ENCODE measurements around the gene FAM117B.
"Not testable (repeated sequence)": the region's sequence is repeated elsewhere in the genome, so short reads cannot be mapped to it uniquely, and the experiment has no call there.

FAM117B gene

DNA sequence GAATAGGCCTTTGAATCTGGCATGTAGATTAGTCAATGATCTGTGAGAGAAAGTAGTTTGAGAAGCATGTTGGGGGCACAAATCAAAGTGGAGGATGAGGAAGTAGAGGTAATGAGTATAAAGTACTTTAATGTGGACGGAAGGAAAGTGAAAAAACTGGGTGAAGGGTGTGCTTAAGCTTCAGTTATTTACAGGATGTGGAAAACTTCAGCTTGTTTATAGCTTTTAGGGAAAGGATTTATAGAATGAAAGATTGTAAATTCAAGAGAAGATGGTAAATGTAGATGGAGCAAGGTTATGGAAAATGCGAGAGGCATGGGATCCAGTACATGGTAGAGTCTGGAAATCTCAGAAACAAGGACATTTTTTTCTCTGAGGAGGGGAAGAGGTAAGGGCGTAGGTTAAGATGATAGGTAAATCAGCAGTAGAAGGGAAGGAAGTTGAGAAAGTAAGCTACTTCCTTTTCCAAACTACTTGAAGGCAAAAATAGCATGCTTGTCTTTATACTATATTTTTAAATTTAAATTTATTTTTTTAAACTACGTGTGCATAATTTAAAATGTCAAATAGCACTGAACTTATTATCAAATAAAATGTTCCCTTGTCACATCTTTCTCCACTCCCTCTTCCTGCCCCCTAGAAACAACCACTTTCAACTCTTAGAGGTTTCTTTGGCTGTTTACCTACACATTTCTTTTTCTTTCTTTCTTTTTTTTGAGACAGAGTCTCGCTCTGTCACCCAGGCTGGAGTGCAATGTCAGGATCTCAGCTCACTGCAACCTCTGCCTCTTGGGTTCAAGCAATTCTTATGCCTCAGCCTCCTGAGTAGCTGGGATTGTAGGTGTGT lies 8.5 kb downstream of the FAM117B start:
- Histone ChIP-seq H3K9me3 (ENCODE audit: insufficient read depth, low read depth, low read length) (no peaks in the 10 kb centered on the region), H3K4me1 (ENCODE audit: insufficient read depth, low read length) (peaks cover 5% of the 10 kb centered on the region; the same call in 1 of the 2 replicates), H3K27ac (ENCODE audit: low read length) (no peak overlapping the region), H3K36me3 (ENCODE audit: insufficient read depth, low read depth, low read length) (no peaks in the 10 kb centered on the region), H3K27me3 (ENCODE audit: insufficient read depth, low read length) (no peaks in the 10 kb centered on the region), H3K9ac (ENCODE audit: low read depth, low read length) (no peak overlapping the region), H3K4me3 (ENCODE audit: low read length) (no peak overlapping the region)

DNA sequence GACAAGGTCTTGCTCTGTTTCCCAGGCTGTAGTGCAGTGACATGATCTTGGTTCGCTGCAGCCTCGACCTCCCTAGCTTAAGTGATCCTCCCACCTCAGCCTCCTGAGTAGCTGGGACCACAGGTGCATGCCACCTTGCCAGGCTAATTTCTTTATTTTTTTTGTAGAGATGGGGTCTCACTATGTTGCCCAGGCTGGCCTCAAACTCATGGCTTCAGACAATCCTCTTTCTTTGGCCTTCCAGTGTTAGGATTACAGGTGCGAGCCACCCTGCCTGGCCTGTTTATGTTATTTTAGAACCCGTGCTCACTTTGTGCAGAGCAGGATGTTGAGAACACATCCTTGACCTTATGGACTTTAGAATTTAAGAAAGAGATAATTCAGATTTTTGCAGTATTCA lies 17.4 kb downstream of the FAM117B start:
- Histone ChIP-seq H3K9me3 (ENCODE audit: insufficient read depth, low read depth, low read length) (no peaks in the 10 kb centered on the region), H3K4me3 (ENCODE audit: low read length) (no peak overlapping the region), H3K27me3 (ENCODE audit: insufficient read depth, low read length) (no peaks in the 10 kb centered on the region), H3K9ac (ENCODE audit: low read depth, low read length) (no peak overlapping the region), H3K36me3 (ENCODE audit: insufficient read depth, low read depth, low read length) (no peaks in the 10 kb centered on the region), H3K27ac (ENCODE audit: low read length) (no peak overlapping the region), H3K4me1 (ENCODE audit: insufficient read depth, low read length) (no peaks in the 10 kb centered on the region)

DNA sequence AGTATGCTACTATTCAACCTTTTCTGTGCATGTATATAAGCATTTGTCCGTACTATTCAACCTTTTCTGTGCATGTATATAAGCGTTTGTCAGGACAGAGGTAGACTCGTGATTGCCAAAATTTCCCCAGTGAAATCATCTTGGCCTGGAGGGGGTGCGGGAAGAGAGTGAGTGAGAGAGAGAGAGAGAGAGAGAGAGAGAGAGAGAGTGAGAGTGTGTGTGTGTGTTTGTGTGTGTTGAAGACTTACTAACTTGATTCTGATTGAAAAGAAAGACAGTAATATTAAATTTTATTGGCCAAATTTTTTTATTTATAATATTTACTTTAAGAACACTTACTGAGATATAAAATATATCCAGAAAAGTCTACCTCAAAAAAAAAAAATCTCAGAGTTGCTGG lies 19.1 kb downstream of the FAM117B start:
- Histone ChIP-seq H3K9me3 (ENCODE audit: insufficient read depth, low read depth, low read length) (no peaks in the 10 kb centered on the region), H3K9ac (ENCODE audit: low read depth, low read length) (no peak overlapping the region), H3K27me3 (ENCODE audit: insufficient read depth, low read length) (no peaks in the 10 kb centered on the region), H3K4me1 (ENCODE audit: insufficient read depth, low read length) (no peaks in the 10 kb centered on the region), H3K27ac (ENCODE audit: low read length) (no peak overlapping the region), H3K36me3 (ENCODE audit: insufficient read depth, low read depth, low read length) (no peaks in the 10 kb centered on the region), H3K4me3 (ENCODE audit: low read length) (no peak overlapping the region)

DNA sequence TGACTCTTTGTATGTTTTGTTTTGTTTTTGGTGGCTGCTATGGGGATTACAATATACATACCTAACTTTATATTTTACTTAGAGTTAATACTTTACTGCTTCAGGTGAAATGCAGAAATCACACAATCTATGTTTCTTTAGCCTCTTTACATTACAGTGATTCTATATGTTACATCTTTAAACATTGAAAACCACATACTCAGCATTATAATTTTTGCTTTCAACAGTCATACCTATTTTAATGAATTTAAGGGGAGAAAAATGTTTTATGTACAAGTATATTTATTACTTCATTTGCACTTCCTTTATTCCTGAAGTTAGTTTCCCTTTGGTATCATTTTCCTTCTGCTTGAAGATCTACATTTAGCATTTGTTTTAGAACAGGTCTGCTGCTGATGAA lies 23.1 kb downstream of the FAM117B start:
- H3K9ac ChIP-seq (ENCODE audit: low read depth, low read length), result no peak overlapping the region
- H3K9me3 ChIP-seq (ENCODE audit: insufficient read depth, low read depth, low read length), result no peaks in the 10 kb centered on the region
- H3K4me1 ChIP-seq (ENCODE audit: insufficient read depth, low read length), result no peaks in the 10 kb centered on the region
- H3K27ac ChIP-seq (ENCODE audit: low read length), result no peak overlapping the region
- no peak overlapping the region for H3K4me3 ChIP-seq (ENCODE audit: low read length)
- no peaks in the 10 kb centered on the region for H3K36me3 ChIP-seq (ENCODE audit: insufficient read depth, low read depth, low read length)
- H3K27me3 ChIP-seq (ENCODE audit: insufficient read depth, low read length), result no peaks in the 10 kb centered on the region

DNA sequence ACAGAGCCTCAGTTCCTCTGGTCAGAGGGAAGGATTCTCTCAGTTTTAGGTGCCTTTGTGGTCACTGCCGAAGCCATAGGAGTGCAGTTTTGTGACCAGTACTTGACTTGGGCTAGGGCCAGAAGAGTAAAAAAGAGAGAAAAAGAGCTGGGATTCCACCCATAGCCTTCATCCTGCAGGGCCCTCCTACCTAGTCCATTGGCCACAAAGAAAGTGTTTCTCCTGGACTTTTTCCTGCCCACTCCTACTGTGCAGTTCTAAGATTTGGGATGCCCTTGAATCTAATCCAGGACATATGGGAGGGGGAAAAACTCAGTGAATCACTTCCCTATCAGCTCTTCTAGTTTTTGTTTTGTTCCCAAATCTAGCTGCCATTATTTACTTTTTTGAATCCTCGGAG lies 26.0 kb downstream of the FAM117B start:
- Histone ChIP-seq H3K9ac (ENCODE audit: low read depth, low read length) (no peak overlapping the region), H3K9me3 (ENCODE audit: insufficient read depth, low read depth, low read length) (no peaks in the 10 kb centered on the region), H3K36me3 (ENCODE audit: insufficient read depth, low read depth, low read length) (no peaks in the 10 kb centered on the region), H3K27me3 (ENCODE audit: insufficient read depth, low read length) (no peaks in the 10 kb centered on the region), H3K27ac (ENCODE audit: low read length) (no peak overlapping the region), H3K4me1 (ENCODE audit: insufficient read depth, low read length) (no peaks in the 10 kb centered on the region), H3K4me3 (ENCODE audit: low read length) (no peak overlapping the region)

DNA sequence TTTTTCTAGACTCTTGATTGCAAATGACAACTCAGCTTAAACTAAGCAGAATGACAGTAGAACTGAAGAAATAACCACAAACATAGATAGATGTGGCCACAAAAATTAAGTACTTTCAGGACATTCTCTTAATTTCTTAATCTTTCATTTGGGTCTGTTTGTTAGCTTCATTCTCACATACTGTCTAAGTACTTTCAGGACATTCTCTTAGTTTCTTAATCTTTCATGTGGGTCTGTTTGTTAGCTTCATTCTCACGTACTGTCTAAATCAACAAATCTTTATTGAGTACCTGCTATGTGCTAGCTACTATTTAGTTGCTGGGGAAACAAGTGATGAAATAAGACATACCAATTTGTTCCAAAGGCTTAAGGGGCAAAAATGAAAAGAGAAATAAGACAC lies 35.1 kb downstream of the FAM117B start:
- Histone ChIP-seq H3K4me3 (ENCODE audit: low read length) (no peak overlapping the region), H3K27ac (ENCODE audit: low read length) (no peak overlapping the region), H3K36me3 (ENCODE audit: insufficient read depth, low read depth, low read length) (no peaks in the 10 kb centered on the region), H3K9ac (ENCODE audit: low read depth, low read length) (no peak overlapping the region), H3K4me1 (ENCODE audit: insufficient read depth, low read length) (no peaks in the 10 kb centered on the region), H3K9me3 (ENCODE audit: insufficient read depth, low read depth, low read length) (no peaks in the 10 kb centered on the region), H3K27me3 (ENCODE audit: insufficient read depth, low read length) (no peaks in the 10 kb centered on the region)

DNA sequence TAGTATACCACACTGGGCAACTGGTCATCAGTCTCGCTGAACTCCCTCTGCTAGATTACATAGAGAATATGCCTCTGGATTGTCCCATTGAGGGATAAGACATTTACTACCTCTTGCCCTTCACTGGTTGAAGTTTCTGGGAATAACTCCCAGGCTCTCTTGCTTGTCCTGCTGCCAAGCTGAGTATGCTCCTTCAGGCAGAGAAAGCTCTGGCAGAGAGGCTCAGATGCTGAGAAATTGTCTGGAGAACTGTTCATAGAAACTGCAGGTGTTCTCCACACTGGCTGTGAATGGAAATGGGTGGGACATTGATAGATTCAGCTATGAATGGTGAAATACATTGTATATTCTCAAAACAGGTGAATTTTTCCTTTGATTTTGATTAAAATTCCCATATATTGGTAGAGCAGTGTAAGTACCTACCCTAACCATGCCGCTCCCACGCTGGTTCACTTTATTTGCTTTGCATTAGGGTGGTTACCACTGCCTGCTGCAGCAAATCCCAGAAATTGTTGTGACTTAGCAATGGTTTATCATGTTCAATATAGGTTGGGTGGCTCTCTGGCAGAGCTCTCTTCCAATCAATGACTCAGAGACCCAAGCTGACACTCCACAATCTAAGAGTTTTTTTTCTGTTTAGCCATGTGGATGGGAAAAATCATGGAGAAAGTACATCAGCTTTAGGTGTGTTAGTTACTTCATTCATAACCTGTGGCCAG lies 36.7 kb downstream of the FAM117B start:
- Histone ChIP-seq H3K4me3 (ENCODE audit: low read length) (no peak overlapping the region), H3K27me3 (ENCODE audit: insufficient read depth, low read length) (no peaks in the 10 kb centered on the region), H3K9ac (ENCODE audit: low read depth, low read length) (no peak overlapping the region), H3K36me3 (ENCODE audit: insufficient read depth, low read depth, low read length) (no peaks in the 10 kb centered on the region), H3K9me3 (ENCODE audit: insufficient read depth, low read depth, low read length) (no peaks in the 10 kb centered on the region), H3K27ac (ENCODE audit: low read length) (no peak overlapping the region), H3K4me1 (ENCODE audit: insufficient read depth, low read length) (no peaks in the 10 kb centered on the region)

DNA sequence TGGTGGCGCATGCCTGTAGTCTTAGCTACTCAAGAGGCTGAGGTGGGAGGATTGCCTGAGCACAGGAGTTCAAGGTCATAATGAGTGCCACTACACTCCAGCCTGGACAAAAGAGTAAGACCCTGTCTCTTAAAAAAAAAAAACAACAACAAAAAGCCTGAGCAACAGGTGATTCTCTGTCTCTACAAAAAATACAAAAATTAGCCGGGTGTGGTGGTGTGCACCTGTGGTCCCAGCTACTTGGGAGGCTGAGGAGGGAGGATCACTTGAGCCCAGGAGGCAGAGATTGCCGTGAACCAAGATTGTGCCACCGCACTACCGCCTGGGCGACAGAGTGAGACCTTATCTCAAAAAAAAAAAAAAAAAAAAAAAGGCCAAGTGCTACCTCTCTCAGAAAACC lies 40.3 kb downstream of the FAM117B start:
- not testable (repeated sequence) for H3K4me3 ChIP-seq (ENCODE audit: low read length)

DNA sequence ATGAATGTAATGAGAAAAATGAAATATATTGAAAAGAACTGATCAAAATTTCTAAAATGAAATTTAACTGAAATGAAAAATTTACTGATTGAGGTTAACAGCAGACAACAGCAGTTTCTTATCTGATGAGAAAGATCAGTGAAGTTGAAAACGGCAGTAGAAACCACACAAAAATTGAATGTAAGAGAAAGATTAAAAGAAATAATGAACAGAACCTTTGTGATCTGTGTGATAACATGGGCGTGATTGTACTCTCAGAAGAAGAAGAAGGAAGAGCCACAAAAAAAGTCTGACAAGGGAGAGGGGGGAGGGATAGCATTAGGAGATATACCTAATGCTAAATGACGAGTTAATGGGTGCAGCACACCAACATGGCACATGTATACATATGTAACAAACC lies 45.2 kb downstream of the FAM117B start:
- Histone ChIP-seq H3K4me3 (ENCODE audit: low read length) (no peak overlapping the region), H3K27me3 (ENCODE audit: insufficient read depth, low read length) (no peaks in the 10 kb centered on the region), H3K27ac (ENCODE audit: low read length) (no peak overlapping the region), H3K9ac (ENCODE audit: low read depth, low read length) (no peak overlapping the region), H3K9me3 (ENCODE audit: insufficient read depth, low read depth, low read length) (no peaks in the 10 kb centered on the region), H3K36me3 (ENCODE audit: insufficient read depth, low read depth, low read length) (no peaks in the 10 kb centered on the region), H3K4me1 (ENCODE audit: insufficient read depth, low read length) (no peaks in the 10 kb centered on the region; the same call in 1 of the 2 replicates)

More for the DNA sequence above, 40.3 kb downstream of the FAM117B start:
- H3K9ac ChIP-seq (ENCODE audit: low read depth, low read length); H3K27me3 ChIP-seq (ENCODE audit: insufficient read depth, low read length); H3K9me3 ChIP-seq (ENCODE audit: insufficient read depth, low read depth, low read length); H3K4me1 ChIP-seq (ENCODE audit: insufficient read depth, low read length); H3K36me3 ChIP-seq (ENCODE audit: insufficient read depth, low read depth, low read length); H3K27ac ChIP-seq (ENCODE audit: low read length): not testable (repeated sequence)

DNA sequence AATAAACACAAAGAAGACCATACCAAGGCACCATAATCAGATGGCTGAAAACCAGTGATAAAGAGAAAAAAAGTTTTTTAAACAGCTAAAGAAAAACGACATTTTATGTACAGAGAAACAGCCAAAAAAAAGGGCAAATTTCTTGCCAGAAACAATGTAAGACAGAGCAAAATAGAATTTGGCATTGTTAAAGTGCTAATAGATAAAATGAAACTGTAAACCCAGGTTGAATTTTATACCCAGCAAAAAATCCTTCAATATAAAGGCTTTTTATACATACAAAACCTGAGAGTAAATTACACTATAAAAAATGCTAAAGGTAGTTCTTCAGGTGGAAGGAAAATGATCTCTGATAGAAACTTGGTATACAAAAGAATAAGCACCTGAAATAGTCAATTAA lies 45.7 kb downstream of the FAM117B start:
- Histone ChIP-seq H3K27ac (ENCODE audit: low read length) (no peak overlapping the region), H3K36me3 (ENCODE audit: insufficient read depth, low read depth, low read length) (no peaks in the 10 kb centered on the region), H3K9me3 (ENCODE audit: insufficient read depth, low read depth, low read length) (no peaks in the 10 kb centered on the region), H3K9ac (ENCODE audit: low read depth, low read length) (no peak overlapping the region), H3K4me1 (ENCODE audit: insufficient read depth, low read length) (no peaks in the 10 kb centered on the region; the same call in 1 of the 2 replicates), H3K4me3 (ENCODE audit: low read length) (no peak overlapping the region), H3K27me3 (ENCODE audit: insufficient read depth, low read length) (no peaks in the 10 kb centered on the region)

DNA sequence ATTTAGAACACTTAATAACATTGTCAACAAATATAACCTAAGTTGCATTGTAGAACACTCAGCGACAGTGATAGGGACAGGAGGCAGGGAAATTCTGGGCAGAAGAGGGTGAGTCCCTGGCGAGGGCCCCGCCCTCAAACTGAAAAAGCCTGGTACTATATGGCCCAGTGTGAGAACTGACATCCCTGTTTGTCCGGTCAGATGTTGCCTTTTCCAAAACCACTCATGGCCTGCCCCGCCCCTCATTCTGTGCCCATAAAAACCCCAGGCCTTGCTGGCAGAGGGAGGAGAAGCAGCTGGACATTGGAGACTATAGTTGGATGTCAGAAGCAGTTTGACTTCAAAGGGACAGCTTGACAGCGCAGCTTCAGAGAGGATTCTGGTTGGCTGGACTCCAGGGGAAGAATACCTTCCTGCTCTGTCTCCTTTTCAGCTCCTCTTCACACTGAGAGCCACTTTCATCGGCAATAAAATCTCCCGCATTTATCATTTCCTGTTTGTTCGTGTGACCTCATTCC lies 47.0 kb downstream of the FAM117B start:
- Histone ChIP-seq H3K27me3 (ENCODE audit: insufficient read depth, low read length) (no peaks in the 10 kb centered on the region), H3K4me1 (ENCODE audit: insufficient read depth, low read length) (no peaks in the 10 kb centered on the region; the same call in 1 of the 2 replicates), H3K27ac (ENCODE audit: low read length) (no peak overlapping the region), H3K36me3 (ENCODE audit: insufficient read depth, low read depth, low read length) (no peaks in the 10 kb centered on the region), H3K9me3 (ENCODE audit: insufficient read depth, low read depth, low read length) (no peaks in the 10 kb centered on the region), H3K9ac (ENCODE audit: low read depth, low read length) (no peak overlapping the region), H3K4me3 (ENCODE audit: low read length) (peak overlapping the region; percentile 0; the same call in 1 of the 2 replicates)

DNA sequence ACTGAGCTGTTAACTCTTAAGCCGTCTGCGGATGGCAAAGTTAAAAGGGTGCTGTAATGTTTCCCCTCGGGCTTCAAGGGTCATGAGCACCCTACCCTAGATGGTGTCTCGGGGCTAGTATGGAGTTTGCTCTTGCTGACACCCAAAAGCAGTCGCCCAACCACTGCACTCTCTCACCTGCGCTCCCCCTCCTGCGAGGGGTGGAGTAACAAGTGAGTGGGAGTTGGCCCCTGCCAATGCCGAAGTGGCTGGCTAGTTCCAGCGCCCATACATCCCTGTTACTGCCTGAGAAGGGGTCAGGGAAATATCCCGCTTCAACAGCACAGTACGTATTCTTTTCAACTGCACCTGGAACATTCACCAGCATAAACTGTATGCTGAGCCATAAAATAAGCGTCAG lies 47.5 kb downstream of the FAM117B start:
- no peaks in the 10 kb centered on the region for H3K36me3 ChIP-seq (ENCODE audit: insufficient read depth, low read depth, low read length)
- H3K9ac ChIP-seq (ENCODE audit: low read depth, low read length), result no peak overlapping the region
- H3K9me3 ChIP-seq (ENCODE audit: insufficient read depth, low read depth, low read length), result no peaks in the 10 kb centered on the region
- H3K4me3 ChIP-seq (ENCODE audit: low read length), result peak overlapping the region; percentile 0; the same call in 1 of the 2 replicates
- H3K27ac ChIP-seq (ENCODE audit: low read length), result no peak overlapping the region
- no peaks in the 10 kb centered on the region for H3K27me3 ChIP-seq (ENCODE audit: insufficient read depth, low read length)
- H3K4me1 ChIP-seq (ENCODE audit: insufficient read depth, low read length), result no peaks in the 10 kb centered on the region; the same call in 1 of the 2 replicates
